ENCODE data around the gene ALDH1L1. TPM values are rescaled to one million over a fixed set of nuclear protein-coding genes. Genes with fewer than 3 reads are reported as not detected.

Gene ALDH1L1
- total RNA-seq, 1 donor from 2014 or later: 11.1 TPM

DNA sequence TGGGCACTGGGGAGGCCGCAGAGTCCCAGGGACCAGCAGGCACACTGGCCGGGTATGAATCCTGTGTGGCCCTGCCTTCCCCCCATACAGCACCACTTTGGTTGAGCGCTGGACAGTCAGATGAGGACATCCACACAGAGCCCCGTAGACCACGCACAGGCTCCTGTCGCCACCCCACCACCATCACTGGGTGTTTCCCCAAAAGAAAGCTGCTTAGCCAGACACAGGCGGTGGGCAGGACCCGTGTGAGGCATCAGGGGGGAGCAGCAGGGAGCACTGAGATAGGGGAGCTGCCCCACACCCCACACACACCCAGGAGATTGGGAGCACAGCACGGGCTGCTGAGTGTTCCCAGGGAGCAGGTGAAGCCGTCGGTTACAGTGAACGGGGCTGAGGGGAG lies 54.1 kb downstream of the ALDH1L1 start:
- Histone ChIP-seq H3K27me3 (ENCODE audit: control insufficient read depth, insufficient read depth, low read length) (no peaks in the 10 kb centered on the region), H3K4me3 (ENCODE audit: low read depth, low read length) (no peak overlapping the region), H3K36me3 (ENCODE audit: control insufficient read depth, insufficient read depth, low read length) (no peaks in the 10 kb centered on the region)
- TF ChIP-seq, protein P1, sequence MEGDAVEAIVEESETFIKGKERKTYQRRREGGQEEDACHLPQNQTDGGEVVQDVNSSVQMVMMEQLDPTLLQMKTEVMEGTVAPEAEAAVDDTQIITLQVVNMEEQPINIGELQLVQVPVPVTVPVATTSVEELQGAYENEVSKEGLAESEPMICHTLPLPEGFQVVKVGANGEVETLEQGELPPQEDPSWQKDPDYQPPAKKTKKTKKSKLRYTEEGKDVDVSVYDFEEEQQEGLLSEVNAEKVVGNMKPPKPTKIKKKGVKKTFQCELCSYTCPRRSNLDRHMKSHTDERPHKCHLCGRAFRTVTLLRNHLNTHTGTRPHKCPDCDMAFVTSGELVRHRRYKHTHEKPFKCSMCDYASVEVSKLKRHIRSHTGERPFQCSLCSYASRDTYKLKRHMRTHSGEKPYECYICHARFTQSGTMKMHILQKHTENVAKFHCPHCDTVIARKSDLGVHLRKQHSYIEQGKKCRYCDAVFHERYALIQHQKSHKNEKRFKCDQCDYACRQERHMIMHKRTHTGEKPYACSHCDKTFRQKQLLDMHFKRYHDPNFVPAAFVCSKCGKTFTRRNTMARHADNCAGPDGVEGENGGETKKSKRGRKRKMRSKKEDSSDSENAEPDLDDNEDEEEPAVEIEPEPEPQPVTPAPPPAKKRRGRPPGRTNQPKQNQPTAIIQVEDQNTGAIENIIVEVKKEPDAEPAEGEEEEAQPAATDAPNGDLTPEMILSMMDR (IDR thresholded peaks at IDR 0.05; ENCODE audit: insufficient read depth, low read length, severe bottlenecking): no peak
- no peak for FAIRE-seq
- no peak for DNase-seq (ENCODE audit: low read depth)

DNA sequence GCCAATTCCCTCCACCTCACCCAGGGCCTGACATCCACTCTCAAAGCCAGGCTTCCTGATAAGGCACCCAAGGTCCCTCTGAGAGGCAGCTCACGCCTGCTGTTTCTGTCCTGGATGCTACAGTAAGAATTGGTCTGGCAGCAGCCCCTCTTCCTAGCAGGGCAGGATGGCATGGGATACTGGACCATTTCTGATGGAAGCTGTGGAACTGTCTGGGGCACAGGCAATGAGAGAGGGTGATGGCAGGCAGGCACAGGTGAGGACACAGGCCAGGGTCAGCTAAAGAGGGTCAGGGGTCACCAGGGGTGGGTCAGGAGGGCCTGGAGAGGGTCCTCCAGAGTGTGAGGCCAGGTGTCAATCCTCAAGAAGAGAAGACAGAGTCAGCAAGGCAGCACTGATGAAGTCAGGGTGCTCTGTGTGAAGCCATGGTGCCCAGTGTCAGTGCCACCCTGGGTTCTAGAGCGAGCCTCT lies 54.6 kb downstream of the ALDH1L1 start:
- no peaks in the 10 kb centered on the region for H3K36me3 ChIP-seq (ENCODE audit: control insufficient read depth, insufficient read depth, low read length)
- H3K27me3 ChIP-seq (ENCODE audit: control insufficient read depth, insufficient read depth, low read length): no peaks in the 10 kb centered on the region
- DNase-seq (ENCODE audit: low read depth) (no peak), FAIRE-seq (no peak)
- TF ChIP-seq, protein P1 (IDR thresholded peaks at IDR 0.05; ENCODE audit: insufficient read depth, low read length, severe bottlenecking): no peak
- no peak overlapping the region for H3K4me3 ChIP-seq (ENCODE audit: low read depth, low read length)

DNA sequence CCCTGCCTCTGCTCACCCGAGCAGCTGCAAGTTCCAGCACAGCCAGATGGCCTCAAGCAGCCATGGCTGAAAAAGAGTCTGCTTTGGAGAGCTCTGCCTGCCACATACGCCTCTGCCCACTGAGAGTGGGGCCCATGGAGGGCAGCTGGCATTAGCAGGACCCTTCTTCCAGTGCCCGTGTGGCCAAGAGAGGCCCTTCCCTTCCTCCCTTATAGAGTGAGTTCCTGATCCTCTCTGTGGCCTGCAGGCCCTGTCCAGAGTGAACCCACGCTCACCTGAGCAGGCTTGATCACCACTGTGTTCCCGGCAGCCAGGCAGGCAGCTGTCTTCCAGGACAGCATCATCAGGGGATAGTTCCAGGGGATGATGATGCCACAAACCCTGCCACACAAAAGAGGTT lies 55.0 kb downstream of the ALDH1L1 start:
- Histone ChIP-seq H3K4me3 (ENCODE audit: low read depth, low read length) (no peak overlapping the region), H3K36me3 (ENCODE audit: control insufficient read depth, insufficient read depth, low read length) (no peaks in the 10 kb centered on the region), H3K27me3 (ENCODE audit: control insufficient read depth, insufficient read depth, low read length) (no peaks in the 10 kb centered on the region)
- DNase-seq (ENCODE audit: low read depth) (no peak), FAIRE-seq (no peak)
- TF ChIP-seq, protein P1 (IDR thresholded peaks at IDR 0.05; ENCODE audit: insufficient read depth, low read length, severe bottlenecking): no peak

DNA sequence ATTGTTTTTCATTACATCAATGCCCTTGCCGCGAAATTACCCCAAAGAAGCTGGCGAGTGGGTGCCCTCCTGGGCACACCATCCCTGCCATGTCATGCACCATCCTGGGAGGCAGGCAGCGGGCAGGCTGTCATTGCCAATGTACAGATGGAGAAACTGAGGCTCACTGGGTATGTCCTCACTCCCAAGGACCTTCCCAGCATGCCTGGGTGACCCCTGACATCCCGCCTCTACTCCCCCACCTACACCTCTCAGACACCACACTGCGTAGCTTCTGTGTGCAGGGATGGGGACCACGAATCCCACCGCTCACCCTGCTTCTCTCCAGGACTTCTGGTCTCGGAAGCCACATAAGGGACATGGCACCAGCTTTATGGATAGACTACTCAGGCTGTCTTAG lies 55.5 kb downstream of the ALDH1L1 start:
- FAIRE-seq (no peak), DNase-seq (ENCODE audit: low read depth) (no peak)
- TF ChIP-seq, protein P1 (IDR thresholded peaks at IDR 0.05; ENCODE audit: insufficient read depth, low read length, severe bottlenecking): no peak
- no peak overlapping the region for H3K4me3 ChIP-seq (ENCODE audit: low read depth, low read length)
- H3K36me3 ChIP-seq (ENCODE audit: control insufficient read depth, insufficient read depth, low read length): no peaks in the 10 kb centered on the region
- no peaks in the 10 kb centered on the region for H3K27me3 ChIP-seq (ENCODE audit: control insufficient read depth, insufficient read depth, low read length)

DNA sequence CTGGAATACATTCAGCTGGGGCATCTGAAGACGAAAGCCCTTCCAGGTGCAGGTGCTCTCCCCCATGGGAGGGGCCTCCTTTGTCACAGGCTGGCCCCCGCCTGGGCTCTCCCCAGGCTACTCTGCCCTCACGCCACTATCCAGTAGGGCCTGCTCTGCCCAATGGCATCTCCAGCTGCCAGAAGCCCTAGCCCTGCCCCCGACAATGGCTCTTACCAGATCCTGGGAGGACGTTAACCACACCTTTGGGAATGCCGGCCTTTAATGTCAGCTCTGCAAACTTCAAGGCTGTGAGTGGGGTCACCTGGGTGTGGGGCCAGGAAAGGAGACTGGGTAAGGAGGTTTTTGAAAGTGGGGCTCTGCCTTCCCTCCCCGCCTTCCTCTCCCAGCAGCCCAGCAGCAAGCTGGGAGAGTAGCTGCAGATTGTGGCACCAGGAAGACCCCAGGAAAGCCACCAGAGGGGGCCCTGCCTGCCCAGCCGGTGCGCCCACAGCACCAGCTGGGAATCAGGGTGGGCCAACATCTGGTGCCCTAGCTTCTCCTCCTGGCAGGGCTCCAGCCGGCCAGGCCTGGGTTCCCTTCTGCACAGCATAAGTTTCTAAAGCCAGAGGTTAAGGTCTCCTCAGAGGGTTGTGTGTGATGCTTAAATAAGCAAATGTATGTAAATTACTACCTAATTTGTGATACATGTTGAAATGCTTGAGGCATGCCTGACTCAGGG lies 56.1 kb downstream of the ALDH1L1 start:
- DNase-seq (ENCODE audit: low read depth) (no peak), FAIRE-seq (no peak)
- Histone ChIP-seq H3K36me3 (ENCODE audit: control insufficient read depth, insufficient read depth, low read length) (no peaks in the 10 kb centered on the region), H3K27me3 (ENCODE audit: control insufficient read depth, insufficient read depth, low read length) (no peaks in the 10 kb centered on the region), H3K4me3 (ENCODE audit: low read depth, low read length) (no peak overlapping the region)
- TF ChIP-seq, protein P1 (IDR thresholded peaks at IDR 0.05; ENCODE audit: insufficient read depth, low read length, severe bottlenecking): no peak

DNA sequence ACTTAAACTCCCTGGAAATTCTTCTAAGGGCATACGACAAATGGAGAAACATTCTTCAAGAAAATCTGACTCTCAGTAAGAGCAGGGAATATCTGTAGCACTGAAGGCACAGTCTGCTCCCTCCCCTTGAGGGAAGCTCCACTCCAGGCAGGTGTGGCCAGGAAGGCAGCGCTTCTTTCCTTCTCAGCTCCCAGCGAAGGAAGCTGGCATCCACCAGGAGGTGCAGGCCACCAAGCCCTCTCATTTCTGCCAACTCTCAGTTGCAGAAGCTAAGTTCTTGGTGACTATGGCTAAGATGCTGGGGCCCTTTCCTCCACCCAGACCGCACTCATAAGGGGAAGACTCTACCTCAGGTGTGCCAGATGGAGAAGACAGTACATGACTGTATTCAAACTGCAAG lies 58.8 kb downstream of the ALDH1L1 start:
- FAIRE-seq (no peak), DNase-seq (ENCODE audit: low read depth) (no peak)
- no peaks in the 10 kb centered on the region for H3K27me3 ChIP-seq (ENCODE audit: control insufficient read depth, insufficient read depth, low read length)
- H3K4me3 ChIP-seq (ENCODE audit: low read depth, low read length): no peak overlapping the region
- H3K36me3 ChIP-seq (ENCODE audit: control insufficient read depth, insufficient read depth, low read length): no peaks in the 10 kb centered on the region
- TF ChIP-seq, protein P1 (IDR thresholded peaks at IDR 0.05; ENCODE audit: insufficient read depth, low read length, severe bottlenecking): no peak
